Kidney epithelial cell (primary cell): ENCODE data around the gene CABCOCO1. TPM values are rescaled to one million over a fixed set of nuclear protein-coding genes. Genes with fewer than 3 reads are reported as not detected.

Experiments
- DNase-seq: peaks from one replicate; pipeline ENCODE4 v3.0.0-alpha.2; 2010; ENCODE audit warnings: low read depth
- H3K27me3 ChIP-seq: 2 replicates; pipeline ENCODE4 v1.6.0; 2011; ENCODE audit warnings: low read length; ENCODE audit not compliant: control insufficient read depth, insufficient read depth
- H3K36me3 ChIP-seq: 2 replicates; pipeline ENCODE4 v1.5.1; 2011; ENCODE audit warnings: low read length; ENCODE audit not compliant: control insufficient read depth, insufficient read depth
- H3K4me3 ChIP-seq: 2 replicates; pipeline ENCODE4 v1.5.1; 2011; ENCODE audit warnings: low read depth, mild to moderate bottlenecking, control low read depth, low read length
- total RNA-seq: library from RNA; depleted of rRNA; stranded (reverse); fragments of >200 nt; gene quantifications from 2 replicates; pipeline ENCODE4 v1.2.3, GENCODE V29; 2015
- TF ChIP-seq, protein P1 (sequence below): IDR thresholded peaks from 2 replicates; pipeline ENCODE4 v1.5.1; 2011; ENCODE audit warnings: mild to moderate bottlenecking, moderate library complexity, low read length, control low read depth, inconsistent platforms; ENCODE audit not compliant: insufficient read depth, poor library complexity, severe bottlenecking

CABCOCO1 gene, protein sequence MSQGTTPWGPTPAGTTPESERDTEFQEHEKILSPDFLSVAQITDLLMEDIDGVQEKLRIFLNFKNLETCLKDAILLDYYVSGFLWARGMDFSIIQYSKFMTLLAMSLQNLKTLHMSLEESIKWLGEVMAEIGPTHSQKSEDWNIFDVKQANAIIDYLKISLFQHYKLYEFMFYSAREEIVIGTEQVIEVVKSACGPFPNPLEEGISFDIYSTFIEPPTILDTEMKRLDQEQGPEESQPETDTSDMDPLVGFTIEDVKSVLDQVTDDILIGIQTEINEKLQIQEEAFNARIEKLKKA
- total RNA-seq: 0.07 and 0.33 TPM in 2 replicates

DNA sequence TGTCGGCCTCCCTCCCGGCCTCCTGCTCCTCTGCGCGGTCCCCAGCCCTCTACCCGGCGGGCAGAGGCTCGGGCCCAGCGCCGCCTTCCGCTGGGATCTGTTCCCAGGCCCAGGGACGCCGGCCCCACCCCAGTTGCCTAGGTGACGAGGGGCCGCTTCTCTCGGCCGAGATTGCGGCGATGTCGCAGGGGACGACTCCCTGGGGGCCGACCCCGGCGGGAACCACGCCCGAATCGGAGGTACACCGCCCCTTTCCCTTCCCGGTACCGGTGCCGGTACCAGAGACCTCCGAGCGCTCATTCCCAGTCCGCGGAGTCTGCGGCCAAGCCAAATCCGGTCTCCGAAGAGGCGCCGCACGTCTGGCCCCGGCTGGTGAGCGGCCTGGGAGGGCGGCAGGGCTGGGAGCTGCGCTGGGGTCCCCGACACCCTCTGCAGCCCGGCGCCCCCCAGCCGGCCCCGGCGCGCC lies at the start of gene CABCOCO1:
CABCOCO1 (plus strand) TSS at position 136 of the 466 bp plus-strand sequence; CDS start at position 180, 44 bp downstream.
- Histone ChIP-seq H3K36me3 (no peaks in the 10 kb centered on the region), H3K4me3 (peak within 1 kb of the TSS; percentile 78), H3K27me3 (no peaks in the 10 kb centered on the region)
- TF ChIP-seq, protein P1, sequence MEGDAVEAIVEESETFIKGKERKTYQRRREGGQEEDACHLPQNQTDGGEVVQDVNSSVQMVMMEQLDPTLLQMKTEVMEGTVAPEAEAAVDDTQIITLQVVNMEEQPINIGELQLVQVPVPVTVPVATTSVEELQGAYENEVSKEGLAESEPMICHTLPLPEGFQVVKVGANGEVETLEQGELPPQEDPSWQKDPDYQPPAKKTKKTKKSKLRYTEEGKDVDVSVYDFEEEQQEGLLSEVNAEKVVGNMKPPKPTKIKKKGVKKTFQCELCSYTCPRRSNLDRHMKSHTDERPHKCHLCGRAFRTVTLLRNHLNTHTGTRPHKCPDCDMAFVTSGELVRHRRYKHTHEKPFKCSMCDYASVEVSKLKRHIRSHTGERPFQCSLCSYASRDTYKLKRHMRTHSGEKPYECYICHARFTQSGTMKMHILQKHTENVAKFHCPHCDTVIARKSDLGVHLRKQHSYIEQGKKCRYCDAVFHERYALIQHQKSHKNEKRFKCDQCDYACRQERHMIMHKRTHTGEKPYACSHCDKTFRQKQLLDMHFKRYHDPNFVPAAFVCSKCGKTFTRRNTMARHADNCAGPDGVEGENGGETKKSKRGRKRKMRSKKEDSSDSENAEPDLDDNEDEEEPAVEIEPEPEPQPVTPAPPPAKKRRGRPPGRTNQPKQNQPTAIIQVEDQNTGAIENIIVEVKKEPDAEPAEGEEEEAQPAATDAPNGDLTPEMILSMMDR: peak; percentile 40
- DNase-seq: no peak

DNA sequence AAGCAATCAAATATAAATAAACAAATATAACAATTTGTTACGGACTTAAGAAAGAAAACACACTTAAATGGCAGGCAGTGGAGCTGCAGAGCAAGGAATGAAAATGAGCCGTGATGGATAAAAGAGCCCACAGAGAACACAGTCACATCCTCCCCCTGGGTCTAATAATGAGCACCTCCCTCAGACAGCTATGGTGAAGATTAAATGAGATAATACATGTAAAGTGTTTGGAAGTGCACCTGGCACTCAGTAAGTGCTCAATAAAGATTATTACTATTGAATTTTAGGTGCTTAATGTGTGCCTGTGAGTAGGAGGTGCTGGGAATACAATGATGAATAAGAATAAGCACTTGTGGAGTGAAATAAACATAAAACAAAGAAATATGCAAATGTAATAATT lies 49.1 kb upstream of the CABCOCO1 start:
- no peak overlapping the region for H3K4me3 ChIP-seq
- no peaks in the 10 kb centered on the region for H3K27me3 ChIP-seq
- no peaks in the 10 kb centered on the region for H3K36me3 ChIP-seq
- DNase-seq: no peak
- TF ChIP-seq, protein P1: no peak

DNA sequence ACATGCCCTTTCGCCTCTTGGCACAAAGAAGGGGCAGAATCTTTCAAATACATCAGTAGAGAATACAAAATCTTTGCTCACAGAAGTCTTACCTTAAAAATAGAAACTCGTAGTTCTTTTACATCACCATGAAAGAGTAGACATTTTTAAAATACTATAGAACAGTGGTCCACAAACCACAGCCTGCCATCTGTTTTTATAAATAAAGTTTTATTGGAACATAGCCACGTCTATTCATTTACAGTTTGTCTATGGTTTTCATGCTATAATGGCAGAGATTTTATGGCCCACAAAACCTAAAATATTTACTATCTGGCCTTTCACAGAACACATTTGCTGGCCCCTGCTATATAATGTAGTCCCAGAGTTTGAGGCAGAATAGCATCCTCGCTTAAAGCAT lies 46.1 kb upstream of the CABCOCO1 start:
- Histone ChIP-seq H3K27me3 (no peaks in the 10 kb centered on the region), H3K4me3 (no peak overlapping the region), H3K36me3 (no peaks in the 10 kb centered on the region)
- DNase-seq: no peak
- TF ChIP-seq, protein P1: no peak

DNA sequence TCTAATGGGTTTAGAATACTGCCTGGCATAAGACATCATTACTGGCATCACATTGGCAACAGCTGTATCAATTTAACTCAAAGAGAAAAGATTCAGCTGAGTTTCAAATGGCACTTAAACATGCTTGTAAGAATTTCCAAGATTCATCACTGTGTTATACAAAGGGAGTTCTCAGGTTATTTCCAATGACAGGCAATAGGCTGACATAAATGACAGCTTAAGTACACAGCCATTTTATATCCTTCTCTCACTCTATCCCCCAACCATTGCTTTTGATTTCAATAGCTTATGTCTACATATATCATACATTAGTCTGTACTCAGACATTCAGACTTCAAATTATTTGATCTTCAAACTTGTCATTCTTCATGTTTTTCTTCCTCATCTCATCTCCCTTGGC lies 45.5 kb upstream of the CABCOCO1 start:
- no peak overlapping the region for H3K4me3 ChIP-seq
- H3K27me3 ChIP-seq: no peaks in the 10 kb centered on the region
- no peak for DNase-seq
- TF ChIP-seq, protein P1: no peak
- no peaks in the 10 kb centered on the region for H3K36me3 ChIP-seq

DNA sequence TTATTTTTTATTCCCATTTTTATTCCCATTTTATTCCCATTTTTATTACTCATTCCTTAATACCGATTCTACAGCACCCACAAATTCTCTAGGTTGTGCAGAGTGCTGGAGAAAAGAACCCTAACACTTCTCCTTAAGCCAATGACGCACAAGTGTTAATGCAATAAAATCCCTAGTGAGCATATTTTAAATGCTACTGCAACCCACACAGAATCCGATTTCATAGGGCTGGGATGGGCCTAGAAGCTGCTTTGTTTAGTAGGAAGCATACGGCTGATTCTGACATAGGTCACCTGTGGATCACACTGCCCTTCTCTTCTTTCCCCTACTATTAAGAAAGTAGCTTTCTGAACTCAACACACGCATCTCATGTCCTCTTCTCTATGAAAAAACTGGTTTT lies 45.1 kb upstream of the CABCOCO1 start:
- TF ChIP-seq, protein P1: no peak
- Histone ChIP-seq H3K4me3 (no peak overlapping the region), H3K36me3 (no peaks in the 10 kb centered on the region), H3K27me3 (no peaks in the 10 kb centered on the region)
- DNase-seq: no peak
